ENCODE results near the gene NTM. TPM values are rescaled to one million over a fixed set of nuclear protein-coding genes. Genes with fewer than 3 reads are reported as not detected.
"Not testable (repeated sequence)": the region's sequence is repeated elsewhere in the genome, so short reads cannot be mapped to it uniquely, and the experiment has no call there.

NTM gene
- total and polyA plus RNA-seq, 2 donors from 2014 or later, result 0.92 to 10.3 TPM

DNA sequence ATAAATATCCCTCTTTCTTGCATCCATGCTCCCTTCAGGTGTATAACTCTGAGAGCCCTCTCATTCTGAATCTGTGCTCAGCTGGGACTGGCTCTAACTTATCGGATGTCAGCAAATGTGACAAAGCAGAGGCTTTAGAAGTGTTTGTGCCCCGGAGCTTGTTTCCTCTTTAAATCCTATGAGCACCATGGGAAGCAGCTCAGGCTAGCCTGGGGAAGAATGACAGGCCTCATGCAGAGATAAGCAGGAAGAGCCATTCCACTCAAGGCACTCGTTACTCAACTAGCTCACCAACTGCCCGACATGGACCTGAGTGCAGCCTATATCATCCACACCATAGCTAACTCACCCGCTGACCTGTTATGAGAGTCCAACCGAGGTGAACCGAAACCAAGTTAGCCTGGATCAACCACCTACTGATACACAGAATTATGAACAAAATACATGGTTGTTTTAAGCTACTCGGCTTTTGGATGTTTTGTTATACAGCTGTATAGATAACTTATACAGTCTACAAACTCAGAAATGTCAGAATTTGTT, 990.7 kb downstream of the NTM start:
- no peak overlapping the region for H3K4me3 ChIP-seq (ENCODE audit: low read length in 3 of 3)
- FAIRE-seq (no peak), DNase-seq (no peak)
- H3K9ac ChIP-seq (ENCODE audit: low read length in 3 of 3), result no peak overlapping the region
- no peak overlapping the region for H3K27ac ChIP-seq (ENCODE audit: low read depth in 2 of 2, low read length in 2 of 2)
- no peaks in the 10 kb centered on the region for H3K27me3 ChIP-seq (ENCODE audit: control insufficient read depth, insufficient read depth, low read length)
- intact Hi-C loops (cut with DNase I), result no loop called here
- H3K4me1 ChIP-seq (ENCODE audit: control insufficient read depth in 2 of 3, insufficient read depth in 2 of 3, low read depth in 1 of 3, low read length in 3 of 3), result no peaks in the 10 kb centered on the region
- H3K9me3 ChIP-seq (ENCODE audit: control insufficient read depth in 2 of 3, insufficient read depth in 1 of 3, low read length in 3 of 3), result no peaks in the 10 kb centered on the region
- H3K36me3 ChIP-seq (ENCODE audit: control insufficient read depth in 2 of 3, insufficient read depth in 3 of 3, low read length in 3 of 3), result no peaks in the 10 kb centered on the region
- TF ChIP-seq, protein P1, sequence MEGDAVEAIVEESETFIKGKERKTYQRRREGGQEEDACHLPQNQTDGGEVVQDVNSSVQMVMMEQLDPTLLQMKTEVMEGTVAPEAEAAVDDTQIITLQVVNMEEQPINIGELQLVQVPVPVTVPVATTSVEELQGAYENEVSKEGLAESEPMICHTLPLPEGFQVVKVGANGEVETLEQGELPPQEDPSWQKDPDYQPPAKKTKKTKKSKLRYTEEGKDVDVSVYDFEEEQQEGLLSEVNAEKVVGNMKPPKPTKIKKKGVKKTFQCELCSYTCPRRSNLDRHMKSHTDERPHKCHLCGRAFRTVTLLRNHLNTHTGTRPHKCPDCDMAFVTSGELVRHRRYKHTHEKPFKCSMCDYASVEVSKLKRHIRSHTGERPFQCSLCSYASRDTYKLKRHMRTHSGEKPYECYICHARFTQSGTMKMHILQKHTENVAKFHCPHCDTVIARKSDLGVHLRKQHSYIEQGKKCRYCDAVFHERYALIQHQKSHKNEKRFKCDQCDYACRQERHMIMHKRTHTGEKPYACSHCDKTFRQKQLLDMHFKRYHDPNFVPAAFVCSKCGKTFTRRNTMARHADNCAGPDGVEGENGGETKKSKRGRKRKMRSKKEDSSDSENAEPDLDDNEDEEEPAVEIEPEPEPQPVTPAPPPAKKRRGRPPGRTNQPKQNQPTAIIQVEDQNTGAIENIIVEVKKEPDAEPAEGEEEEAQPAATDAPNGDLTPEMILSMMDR (IDR thresholded peaks at IDR 0.05; ENCODE audit: borderline replicate concordance, extremely low read depth, insufficient read depth), result no peak

DNA sequence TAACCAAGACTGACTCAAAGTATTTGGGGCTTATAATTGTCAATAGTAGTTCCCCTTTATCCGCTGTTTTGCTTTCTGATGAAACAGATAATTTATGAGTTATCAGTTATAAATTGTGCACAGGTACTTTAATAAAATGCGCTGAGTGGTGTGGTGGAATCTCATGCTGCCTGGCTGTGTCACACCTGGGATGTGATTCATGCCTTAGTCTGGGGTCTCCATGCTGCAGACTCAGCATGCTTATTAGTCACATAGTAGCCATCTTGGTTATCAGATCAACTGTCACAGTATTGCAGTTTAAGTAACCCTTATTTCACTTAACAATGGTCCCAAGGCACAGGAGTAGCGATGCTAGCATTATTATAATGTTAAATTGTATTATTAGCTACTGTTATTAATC, 995.2 kb downstream of the NTM start:
- DNase-seq (no peak), FAIRE-seq (no peak)
- Histone ChIP-seq H3K9ac (ENCODE audit: low read length in 3 of 3) (no peak overlapping the region), H3K4me1 (ENCODE audit: control insufficient read depth in 2 of 3, insufficient read depth in 2 of 3, low read depth in 1 of 3, low read length in 3 of 3) (no peaks in the 10 kb centered on the region), H3K4me3 (ENCODE audit: low read length in 3 of 3) (no peak overlapping the region), H3K36me3 (ENCODE audit: control insufficient read depth in 2 of 3, insufficient read depth in 3 of 3, low read length in 3 of 3) (no peaks in the 10 kb centered on the region), H3K27ac (ENCODE audit: low read depth in 2 of 2, low read length in 2 of 2) (no peak overlapping the region), H3K9me3 (ENCODE audit: control insufficient read depth in 2 of 3, insufficient read depth in 1 of 3, low read length in 3 of 3) (no peaks in the 10 kb centered on the region), H3K27me3 (ENCODE audit: control insufficient read depth, insufficient read depth, low read length) (no peaks in the 10 kb centered on the region)
- TF ChIP-seq, protein P1 (IDR thresholded peaks at IDR 0.05; ENCODE audit: borderline replicate concordance, extremely low read depth, insufficient read depth), result no peak
- intact Hi-C loops (cut with DNase I), result no loop called here

DNA sequence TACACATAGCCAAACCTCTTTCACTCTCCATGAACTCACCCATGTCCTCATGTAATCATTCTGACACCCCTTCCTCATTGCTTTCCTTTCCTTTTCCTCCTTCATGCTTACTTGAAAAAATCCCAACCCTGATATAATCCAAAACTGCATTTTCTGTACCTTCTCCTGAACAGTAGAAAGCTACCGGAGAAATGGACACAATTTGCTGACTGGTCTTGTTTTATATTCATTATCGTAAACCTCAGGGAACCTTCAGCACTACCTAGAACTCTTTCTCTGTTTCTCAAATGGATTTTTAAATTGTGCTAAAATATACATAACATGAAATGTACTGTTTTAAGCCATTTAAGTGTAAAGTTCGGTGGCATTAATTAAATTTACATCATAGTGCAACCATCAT, 996.9 kb downstream of the NTM start:
- FAIRE-seq, result no peak

DNA sequence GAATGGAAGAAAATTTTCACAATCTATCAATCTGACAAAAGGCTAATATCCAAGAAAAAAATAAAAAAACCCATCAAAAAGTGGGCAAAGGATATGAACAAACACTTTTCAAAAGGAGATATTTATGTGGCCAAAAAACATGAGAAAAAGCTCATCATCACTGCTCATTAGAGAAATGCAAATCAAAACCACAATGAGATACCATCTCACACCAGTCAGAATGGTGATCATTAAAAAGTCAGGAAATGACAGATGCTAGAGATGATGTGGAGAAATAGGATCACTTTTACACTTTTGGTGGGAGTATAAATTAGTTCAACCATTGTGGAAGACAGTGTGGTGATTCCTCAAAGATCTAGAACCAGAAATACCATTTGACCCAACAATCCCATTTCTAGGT, 999.7 kb downstream of the NTM start:
- H3K4me1 ChIP-seq (ENCODE audit: control insufficient read depth in 2 of 3, insufficient read depth in 2 of 3, low read depth in 1 of 3, low read length in 3 of 3); DNase-seq; FAIRE-seq; intact Hi-C loops (cut with DNase I); H3K27ac ChIP-seq (ENCODE audit: low read depth in 2 of 2, low read length in 2 of 2); H3K9ac ChIP-seq (ENCODE audit: low read length in 3 of 3); H3K4me3 ChIP-seq (ENCODE audit: low read length in 3 of 3); H3K27me3 ChIP-seq (ENCODE audit: control insufficient read depth, insufficient read depth, low read length); H3K9me3 ChIP-seq (ENCODE audit: control insufficient read depth in 2 of 3, insufficient read depth in 1 of 3, low read length in 3 of 3); H3K36me3 ChIP-seq (ENCODE audit: control insufficient read depth in 2 of 3, insufficient read depth in 3 of 3, low read length in 3 of 3): not testable (repeated sequence)

More for the DNA sequence above, 996.9 kb downstream of the NTM start:
- intact Hi-C loops (cut with DNase I), result no loop called here
- DNase-seq, result no peak
- no peaks in the 10 kb centered on the region for H3K4me1 ChIP-seq (ENCODE audit: control insufficient read depth in 2 of 3, insufficient read depth in 2 of 3, low read depth in 1 of 3, low read length in 3 of 3)
- no peaks in the 10 kb centered on the region for H3K36me3 ChIP-seq (ENCODE audit: control insufficient read depth in 2 of 3, insufficient read depth in 3 of 3, low read length in 3 of 3)
- no peak overlapping the region for H3K27ac ChIP-seq (ENCODE audit: low read depth in 2 of 2, low read length in 2 of 2)
- no peak overlapping the region for H3K9ac ChIP-seq (ENCODE audit: low read length in 3 of 3)
- TF ChIP-seq, protein P1 (IDR thresholded peaks at IDR 0.05; ENCODE audit: borderline replicate concordance, extremely low read depth, insufficient read depth), result no peak
- H3K27me3 ChIP-seq (ENCODE audit: control insufficient read depth, insufficient read depth, low read length), result no peaks in the 10 kb centered on the region
- no peaks in the 10 kb centered on the region for H3K9me3 ChIP-seq (ENCODE audit: control insufficient read depth in 2 of 3, insufficient read depth in 1 of 3, low read length in 3 of 3)
- no peak overlapping the region for H3K4me3 ChIP-seq (ENCODE audit: low read length in 3 of 3)
